HG03469 (cell line): ENCODE data around the gene TNFRSF1B.

Source experiments
- ATAC-seq: cut with Tn5 transposase; IDR thresholded peaks from one replicate; pipeline ENCODE4 v1.9.1; 2021; ENCODE audit warnings: mild to moderate bottlenecking, moderate library complexity, moderate number of reproducible peaks; ENCODE audit not compliant: unreplicated experiment

Gene TNFRSF1B

DNA sequence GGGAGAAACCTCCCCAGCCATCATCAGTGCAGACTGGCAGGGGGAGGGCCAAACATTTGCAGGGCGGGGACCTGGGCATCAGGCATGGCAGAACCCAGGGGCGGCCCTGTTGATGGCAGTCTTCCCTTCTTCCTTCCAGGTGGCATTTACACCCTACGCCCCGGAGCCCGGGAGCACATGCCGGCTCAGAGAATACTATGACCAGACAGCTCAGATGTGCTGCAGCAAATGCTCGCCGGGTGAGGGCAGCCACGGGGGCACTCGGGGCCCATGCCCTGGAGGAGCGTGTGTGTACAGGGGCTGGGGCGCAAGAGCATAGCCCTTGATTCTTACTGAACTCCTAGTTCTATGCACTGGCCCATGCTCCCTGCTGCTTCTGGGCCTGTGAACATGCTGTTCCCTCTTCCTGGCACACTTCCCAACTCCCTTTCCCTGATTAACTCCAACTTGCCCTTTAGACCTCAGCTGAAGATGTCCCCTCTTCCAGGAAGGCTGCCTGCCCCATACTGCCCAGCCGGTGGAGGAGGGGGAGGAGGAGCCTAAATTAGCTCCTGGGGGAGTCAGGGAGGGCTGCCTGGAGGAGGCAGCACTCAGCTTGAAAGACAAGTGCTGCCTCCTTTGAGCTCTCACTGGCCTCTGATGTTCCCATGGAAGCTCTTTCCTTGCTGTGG, 22.0 kb downstream of the TNFRSF1B start:
- no peak for ATAC-seq

DNA sequence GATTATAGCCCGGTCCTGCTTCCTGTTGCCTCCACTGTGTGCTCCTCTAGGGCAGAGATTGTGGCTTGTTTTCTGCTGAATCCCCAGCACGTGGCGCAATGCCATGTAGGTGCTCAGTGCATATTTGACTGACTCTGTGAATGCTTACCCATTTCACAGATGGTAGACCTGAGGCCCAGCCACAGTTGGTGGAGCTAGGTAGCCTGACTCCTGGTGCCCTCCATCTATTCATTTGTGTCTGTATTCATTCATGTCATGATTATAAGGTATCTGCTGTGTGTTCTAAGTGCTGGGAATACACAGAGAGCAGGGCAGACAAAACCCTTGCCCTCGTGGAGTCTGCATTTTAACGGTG, 22.5 kb downstream of the TNFRSF1B start:
- ATAC-seq: no peak

DNA sequence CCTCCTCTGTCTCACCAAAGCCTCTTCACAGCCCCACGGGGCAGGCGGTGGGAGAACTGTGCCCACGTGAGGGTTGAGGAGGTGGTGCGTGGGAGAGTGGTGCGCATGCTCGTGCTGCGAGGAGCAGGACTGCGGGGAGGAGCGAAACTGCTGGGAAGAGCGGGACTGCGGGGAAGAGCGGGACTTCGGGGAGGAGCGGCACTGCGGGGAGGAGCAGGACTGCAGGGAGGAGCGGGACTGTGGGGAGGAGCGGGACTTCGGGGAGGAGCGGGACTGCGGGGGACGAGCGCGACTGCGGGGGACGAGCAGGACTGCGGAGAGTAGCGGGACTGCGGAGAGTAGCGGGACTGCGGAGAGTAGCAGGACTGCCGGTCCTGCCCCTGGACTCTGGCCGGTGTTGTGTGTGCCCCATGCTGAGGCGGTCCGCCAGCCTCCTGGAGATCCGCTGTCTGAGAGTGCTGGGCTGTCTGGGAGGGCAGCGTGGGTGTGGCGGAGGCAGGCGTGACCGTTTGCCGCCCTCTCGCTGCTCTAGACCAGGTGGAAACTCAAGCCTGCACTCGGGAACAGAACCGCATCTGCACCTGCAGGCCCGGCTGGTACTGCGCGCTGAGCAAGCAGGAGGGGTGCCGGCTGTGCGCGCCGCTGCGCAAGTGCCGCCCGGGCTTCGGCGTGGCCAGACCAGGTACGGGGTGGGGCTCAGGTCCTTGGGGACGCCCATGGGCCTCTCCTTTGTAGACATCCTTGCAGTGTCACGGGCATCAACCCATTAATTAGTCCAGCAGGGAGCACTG, 24.6 kb downstream of the TNFRSF1B start:
- ATAC-seq: no peak

DNA sequence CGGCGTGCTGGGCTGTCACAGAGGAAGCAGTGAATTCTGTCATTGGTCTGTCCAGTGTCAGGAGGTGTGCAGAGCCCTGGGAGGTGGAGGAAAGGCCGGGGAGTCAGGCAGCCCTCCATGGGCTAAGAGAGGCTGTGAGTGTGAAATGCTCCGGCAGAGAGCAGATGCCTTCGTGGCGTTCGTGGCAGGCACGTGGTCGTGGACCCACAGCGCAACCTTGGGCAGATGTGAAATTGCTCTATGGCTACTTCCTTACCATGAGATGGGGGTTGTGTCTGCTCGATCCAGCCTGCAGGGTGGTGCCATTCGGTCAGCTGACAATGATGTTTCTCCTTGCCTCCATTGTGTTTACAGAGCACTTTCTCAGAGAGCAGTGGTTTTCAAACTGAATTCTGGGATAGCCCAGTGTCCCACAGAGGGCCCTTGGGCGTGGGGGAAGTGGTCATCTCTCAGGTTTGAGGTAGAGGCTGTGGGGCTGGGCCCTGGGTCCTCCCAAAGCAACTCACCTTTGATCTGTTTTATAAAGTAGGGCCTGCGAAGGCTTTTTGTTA, 27.9 kb downstream of the TNFRSF1B start:
- no peak for ATAC-seq

DNA sequence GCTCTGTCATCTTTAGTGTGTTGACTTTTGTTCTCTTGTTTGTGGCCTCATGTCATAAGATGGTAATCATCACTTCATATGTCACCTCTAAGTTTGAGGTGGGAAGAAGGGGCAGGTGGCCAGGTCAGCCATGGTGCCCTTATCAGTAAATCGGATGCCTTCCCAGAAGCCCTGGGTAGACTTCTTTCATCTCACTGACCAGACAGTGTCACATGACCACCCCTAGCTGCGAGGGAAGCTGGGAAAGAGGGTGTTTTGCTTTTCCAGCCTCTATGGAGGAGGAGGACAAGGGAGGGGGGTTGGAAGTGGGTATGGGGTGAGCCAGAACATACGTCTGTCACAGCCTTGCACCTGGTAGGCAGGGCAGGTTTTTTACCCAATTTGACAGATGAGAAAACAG, 28.6 kb downstream of the TNFRSF1B start:
- no peak for ATAC-seq

DNA sequence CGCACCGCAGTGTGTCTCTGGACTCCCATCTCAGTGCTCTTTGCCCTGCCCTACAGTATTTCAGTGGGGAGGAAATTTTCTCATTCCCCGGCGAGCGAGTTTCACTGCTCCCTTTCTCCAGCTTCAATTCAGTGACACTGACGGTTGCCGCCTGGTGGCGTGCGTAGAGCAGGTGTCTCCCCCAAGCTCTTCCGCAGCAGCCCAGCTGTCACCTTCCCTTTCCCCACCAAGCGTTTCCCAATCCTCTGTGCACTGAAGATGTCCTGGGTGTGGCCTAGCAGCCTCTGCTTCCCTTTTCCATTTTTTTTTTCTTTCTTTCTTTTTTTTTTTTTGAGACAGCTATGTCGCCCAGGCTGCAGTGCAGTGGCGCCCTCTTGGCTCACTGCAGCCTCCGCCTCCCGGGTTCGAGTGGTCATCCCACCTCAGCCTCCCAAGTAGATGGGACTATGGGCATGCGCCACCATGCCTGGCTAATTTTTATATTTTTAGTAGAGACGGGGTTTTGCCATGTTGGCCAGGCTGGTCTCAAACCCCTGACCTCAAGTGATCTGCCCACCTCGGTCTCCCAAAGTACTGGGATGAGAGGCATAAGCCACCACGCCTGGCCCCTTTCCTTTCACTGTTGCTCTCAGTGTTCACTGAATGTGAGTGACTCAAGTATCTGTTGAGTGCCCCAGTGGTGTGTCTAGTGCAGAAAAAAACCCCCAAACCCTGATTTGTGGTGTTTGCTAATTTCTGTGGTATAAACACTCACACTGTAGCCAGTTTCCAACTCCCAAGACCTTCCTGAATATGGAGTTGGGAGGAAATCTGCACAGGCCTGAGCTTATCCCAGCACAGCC, 30.1 kb downstream of the TNFRSF1B start:
- no peak for ATAC-seq

DNA sequence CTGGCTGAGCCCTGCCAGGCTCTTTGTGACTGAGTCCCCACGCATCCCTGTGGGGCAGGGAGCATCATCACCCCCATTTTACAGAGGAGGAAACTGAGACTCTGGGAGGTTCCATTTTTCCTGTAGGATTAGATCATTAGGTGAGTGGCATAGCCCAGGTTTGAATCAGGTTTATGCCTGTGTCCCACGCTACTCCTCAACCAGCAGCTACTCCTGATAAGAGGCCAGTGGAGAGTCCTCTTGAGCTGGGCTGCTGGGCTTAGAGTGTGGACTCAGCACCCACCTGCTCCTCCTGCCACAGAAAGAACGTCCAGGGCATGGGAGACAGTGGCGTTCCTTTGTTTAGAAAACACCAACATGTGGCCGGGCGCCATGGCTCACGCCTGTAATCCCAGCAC, 30.7 kb downstream of the TNFRSF1B start:
- no peak for ATAC-seq

DNA sequence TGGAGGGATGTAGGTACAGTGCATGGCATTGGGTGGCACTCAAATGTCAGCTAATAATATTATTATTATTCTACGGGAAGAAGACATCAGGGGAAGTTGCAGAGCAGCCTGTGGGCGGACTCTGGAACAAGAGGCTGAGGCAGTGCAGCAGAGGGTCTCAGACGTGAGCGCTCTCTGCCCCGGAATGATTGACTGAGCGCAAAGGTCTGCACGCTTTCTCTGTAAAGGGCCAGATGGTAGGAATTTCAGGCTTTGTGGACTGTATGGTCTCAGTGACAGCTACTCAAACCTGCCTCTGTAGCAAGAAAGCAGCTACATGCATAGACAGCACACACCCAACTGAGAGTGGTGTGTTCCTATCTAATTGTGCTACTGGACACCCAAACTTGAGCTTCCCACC, 33.4 kb downstream of the TNFRSF1B start:
- ATAC-seq: no peak

DNA sequence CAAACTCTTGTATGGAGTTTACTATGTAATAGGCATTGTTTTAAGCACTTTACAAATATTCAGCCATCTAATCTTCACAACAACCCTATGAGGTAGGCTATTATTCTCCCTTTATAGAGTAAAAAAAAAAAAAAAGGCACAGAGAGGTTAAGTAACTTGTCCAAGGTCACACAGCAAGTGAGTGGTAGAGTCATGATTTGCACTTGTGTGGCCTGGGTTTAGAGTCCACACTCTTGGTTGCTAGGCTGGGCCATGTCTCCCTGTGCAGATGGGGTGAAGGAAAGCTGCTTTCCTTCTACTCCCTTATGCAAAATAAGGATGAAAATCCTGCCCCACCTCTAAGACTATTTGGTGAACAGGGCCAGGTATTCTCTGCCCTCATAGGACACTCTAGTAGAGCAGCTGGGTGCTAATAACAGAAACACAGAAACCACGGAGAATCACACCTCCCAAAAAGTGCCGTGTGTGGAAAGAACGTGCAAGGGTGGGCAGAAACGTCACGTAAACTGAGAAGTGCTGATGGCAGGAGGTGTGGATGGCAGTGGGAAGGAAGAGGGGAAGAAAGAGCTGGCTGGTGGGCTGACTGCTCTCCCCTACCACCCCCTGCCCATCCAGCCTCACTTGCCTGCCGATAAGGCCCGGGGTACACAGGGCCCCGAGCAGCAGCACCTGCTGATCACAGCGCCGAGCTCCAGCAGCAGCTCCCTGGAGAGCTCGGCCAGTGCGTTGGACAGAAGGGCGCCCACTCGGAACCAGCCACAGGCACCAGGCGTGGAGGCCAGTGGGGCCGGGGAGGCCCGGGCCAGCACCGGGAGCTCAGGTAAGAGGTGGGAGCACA, 34.8 kb downstream of the TNFRSF1B start:
- no peak for ATAC-seq

DNA sequence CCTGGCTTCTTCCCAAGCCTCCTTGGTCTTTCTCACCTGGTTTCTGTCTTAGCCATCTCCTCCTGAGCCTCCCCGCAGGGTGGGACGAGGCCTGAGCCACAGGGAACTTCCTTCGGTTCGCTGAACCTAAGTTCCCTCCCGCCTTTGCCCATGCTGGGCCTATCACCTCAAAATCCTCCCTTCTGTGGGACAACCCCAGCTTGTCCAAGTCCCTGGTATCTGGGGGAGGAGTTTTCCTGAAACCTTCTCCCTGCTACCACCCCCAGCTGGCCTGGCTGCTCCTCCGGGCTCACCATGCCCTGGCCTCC, 35.4 kb downstream of the TNFRSF1B start:
- no peak for ATAC-seq

DNA sequence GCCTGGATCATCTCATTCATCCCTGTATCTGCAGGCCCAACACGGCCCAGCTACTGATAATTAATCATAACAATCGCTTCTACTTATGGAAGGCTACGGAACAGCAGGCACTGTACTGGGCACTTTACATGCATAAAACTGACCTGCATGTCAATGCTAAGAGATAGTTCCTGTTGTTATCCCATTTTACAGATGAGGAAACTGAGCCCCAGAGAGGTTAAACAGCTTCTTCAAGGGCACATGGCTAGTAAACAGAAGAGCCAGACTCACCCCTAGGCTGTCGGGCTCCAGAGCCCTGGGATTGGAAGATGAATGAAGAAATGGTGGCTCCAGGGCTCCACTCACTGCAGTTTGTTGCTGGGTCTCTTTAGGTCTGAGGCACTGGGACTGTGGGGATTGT, 35.8 kb downstream of the TNFRSF1B start:
- ATAC-seq: no peak

DNA sequence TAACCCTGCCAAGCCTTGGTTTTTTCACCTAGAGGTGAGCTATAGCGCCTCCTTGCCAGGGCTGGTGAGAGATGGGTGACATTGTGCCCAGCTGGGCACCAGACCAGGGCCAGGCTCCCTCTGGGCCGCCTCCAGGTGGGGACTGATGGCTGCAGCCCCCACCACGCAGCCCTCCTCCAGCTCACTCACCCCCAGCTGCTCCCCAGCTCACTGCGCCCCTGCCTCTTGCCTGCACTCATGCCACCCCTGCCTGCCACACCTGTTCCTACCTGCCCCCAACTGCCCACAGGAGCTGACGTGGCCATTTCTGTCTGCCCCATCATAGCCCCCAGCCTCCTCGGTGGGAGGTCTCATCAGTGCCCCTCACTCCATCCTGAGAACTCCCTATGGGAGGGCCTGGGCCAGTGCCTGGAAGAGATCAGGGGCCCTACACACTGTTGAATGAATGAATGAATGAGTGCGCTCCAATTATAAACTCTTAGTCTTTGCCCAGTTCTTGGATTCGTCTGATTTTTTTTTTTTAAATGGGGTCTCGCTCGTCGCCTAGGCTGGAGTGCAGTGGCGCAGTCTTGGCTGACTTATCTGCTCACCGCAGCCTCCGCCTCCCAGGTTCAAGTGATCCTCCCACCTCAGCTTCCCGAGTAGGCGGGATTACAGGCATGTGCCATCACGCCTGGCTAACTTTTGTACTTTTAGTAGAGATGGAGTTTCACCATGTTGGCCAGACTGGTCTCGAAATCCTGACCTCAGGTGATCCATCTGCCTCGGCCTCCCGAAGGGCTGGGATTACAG, 36.6 kb downstream of the TNFRSF1B start:
- ATAC-seq: no peak

DNA sequence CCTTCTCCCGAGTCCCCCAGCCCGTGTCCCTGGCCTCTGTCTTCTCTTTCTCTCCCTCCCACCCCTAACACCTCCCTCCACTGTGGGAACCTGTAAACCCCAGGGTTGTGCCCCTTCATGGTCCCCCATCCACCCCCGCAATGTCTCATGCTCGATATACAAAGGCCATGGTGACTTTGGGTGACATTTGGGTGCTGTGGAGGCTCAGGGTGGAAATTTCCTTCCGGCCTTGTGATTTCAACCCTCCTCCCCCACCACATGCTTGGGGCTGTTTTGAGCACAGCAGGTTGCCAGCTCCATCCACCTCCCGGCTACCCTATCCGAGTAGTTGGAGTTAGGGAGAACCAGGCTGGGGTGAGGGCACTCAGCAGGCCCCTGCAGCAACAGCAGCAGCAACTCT, 37.3 kb downstream of the TNFRSF1B start:
- no peak for ATAC-seq

DNA sequence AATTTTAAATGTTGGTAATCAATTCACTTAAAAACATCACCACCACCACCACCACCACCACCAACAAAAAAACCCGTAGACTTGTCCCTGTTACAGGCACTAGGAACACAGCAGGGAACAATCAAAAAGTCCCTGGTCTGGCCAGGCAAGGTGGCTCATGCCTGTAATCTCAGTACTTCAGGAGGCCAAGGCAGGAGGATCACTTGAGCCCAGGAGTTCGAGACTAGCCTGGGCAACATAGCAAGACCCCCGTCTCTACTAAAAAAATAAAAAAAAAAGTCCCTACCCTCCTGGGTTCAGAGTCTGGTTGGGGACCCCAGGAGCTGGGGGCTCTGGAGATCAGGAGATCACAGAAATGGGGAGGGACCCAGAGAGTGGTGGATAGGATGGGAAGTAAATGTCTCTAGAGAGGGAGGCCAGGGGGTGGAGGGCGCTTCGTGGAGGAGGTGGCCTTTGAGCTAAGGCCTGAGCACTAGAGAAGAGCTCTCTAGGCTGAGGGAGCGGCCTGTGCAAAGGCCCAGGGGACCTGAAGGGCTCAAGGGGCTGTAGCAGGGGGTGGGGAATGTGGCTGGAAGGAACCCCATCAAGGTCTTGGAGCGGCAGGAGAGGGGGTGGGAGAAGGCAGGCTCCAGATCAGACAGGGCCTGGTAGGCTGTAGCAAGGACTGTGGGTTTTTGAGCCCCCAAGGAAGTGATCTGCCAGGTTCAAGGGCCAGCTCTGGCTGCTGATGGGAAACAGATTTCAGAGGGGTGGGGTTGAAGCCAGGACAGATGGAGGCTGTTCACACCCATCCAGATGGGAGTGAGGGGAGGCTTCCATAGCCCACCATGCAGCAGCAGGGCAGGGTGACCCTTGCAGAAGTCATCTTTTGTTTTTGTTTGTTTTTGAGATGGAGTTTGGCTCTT, 38.2 kb downstream of the TNFRSF1B start:
- ATAC-seq: no peak

DNA sequence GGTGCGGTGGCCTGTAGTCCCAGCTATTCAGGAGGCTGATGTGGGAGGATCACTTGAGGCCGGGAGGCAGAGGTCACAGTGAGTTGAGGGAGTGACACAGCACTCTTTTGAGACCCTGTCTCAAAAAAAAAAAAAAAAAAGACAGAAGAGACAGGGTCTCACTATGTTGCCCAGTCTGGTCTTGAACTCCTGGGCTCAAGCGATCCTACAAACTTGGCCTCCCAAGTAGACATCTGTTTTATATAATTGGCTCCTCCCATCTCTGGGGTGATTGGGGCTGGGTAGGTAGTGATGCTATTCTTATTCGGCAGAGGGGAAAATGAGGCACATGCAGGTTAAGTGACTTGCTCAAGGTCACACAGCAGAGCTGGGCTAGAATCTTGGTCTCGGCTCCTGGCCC, 39.4 kb downstream of the TNFRSF1B start:
- no peak for ATAC-seq

DNA sequence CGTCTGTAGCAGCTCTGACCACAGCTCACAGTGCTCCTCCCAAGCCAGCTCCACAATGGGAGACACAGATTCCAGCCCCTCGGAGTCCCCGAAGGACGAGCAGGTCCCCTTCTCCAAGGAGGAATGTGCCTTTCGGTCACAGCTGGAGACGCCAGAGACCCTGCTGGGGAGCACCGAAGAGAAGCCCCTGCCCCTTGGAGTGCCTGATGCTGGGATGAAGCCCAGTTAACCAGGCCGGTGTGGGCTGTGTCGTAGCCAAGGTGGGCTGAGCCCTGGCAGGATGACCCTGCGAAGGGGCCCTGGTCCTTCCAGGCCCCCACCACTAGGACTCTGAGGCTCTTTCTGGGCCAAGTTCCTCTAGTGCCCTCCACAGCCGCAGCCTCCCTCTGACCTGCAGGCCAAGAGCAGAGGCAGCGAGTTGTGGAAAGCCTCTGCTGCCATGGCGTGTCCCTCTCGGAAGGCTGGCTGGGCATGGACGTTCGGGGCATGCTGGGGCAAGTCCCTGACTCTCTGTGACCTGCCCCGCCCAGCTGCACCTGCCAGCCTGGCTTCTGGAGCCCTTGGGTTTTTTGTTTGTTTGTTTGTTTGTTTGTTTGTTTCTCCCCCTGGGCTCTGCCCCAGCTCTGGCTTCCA, 40.1 kb downstream of the TNFRSF1B start:
- ATAC-seq: no peak

DNA sequence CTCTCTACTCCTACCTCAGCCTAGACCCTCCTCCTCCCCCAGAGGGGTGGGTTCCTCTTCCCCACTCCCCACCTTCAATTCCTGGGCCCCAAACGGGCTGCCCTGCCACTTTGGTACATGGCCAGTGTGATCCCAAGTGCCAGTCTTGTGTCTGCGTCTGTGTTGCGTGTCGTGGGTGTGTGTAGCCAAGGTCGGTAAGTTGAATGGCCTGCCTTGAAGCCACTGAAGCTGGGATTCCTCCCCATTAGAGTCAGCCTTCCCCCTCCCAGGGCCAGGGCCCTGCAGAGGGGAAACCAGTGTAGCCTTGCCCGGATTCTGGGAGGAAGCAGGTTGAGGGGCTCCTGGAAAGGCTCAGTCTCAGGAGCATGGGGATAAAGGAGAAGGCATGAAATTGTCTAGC, 41.5 kb downstream of the TNFRSF1B start:
- no peak for ATAC-seq

DNA sequence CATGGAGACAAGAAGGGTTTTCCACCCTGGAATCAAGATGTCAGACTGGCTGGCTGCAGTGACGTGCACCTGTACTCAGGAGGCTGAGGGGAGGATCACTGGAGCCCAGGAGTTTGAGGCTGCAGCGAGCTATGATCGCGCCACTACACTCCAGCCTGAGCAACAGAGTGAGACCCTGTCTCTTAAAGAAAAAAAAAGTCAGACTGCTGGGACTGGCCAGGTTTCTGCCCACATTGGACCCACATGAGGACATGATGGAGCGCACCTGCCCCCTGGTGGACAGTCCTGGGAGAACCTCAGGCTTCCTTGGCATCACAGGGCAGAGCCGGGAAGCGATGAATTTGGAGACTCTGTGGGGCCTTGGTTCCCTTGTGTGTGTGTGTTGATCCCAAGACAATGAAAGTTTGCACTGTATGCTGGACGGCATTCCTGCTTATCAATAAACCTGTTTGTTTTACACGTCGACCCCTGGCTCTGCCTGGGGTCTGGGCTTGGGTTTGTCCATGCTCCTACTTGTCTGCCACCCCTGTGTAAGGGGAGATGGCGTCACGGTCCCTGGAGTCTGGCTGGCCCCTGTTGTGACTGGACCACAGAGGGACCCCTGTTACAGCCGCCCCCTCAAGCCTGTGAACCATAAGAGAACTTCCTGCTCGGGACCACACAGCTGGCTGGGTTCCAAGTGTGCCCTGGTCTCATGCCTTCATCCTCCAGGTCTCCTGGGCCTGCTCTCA, 42.1 kb downstream of the TNFRSF1B start:
- no peak for ATAC-seq
